GM21390 (cell line): ENCODE data around the gene CHMP4B.

ENCODE experiments used
- ATAC-seq: cut with Tn5 transposase; IDR thresholded peaks from one replicate; pipeline ENCODE4 v1.9.1; 2021; ENCODE audit not compliant: unreplicated experiment

Gene CHMP4B

DNA sequence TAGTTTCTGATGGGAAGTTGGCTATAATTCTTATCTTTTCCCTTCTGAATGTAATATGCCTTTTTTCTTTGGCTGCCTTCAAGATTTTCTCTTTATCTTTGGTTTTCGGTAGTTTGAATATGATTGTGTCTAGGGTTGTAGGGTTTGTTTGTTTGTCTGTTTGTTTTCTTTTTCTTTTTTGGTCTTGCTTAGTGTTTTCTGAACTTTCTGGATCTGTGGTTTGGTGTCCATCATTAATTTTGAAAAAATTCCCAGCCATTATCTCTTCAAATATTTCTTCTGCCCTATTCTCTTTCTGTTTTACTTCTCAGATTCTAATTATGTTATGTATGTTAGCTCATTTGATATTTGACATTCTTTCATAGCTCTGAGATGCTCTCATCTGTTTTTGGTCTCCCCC, 79.4 kb downstream of the CHMP4B start:
- no peak for ATAC-seq

DNA sequence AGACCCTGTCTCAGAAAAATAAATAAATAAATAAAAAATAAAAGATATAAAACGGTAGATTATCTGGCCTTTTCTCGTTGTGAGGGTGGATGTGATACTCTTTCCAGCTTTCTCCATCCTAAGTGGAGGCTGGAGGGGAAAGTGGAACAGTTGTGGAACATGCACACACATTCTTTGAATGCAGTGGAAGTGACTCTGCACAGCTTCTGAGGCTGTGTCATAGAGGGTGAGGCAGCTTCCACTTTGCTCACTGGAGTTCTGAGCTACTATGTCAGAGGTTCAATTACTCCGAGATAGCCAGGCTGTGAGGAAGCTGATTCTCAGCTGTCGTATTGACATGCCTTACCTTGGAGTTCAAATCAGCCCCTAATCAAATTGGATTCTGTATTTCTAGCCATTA, 82.2 kb downstream of the CHMP4B start:
- ATAC-seq: no peak

DNA sequence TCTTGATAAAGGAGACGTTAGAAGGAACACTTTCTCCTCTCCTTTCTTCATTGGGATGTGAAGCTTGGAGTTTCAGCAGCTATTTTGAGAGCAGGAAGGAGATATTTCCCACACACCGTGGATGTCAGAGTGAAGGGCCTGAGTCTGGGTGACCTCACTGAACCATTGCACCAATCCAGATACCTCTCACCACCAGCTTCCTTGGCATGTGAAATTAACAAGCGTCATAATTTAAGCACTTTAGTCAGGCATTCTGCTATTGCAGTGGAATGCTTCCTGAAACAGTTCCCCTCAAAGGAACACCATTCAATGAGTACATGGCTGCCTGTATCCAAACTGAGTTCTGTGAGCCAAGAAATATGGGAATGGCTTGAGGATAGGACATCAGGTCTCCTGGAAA, 83.7 kb downstream of the CHMP4B start:
- ATAC-seq: no peak

- ATAC-seq: no peak
Observed at GRCh38 chr20:33896509-33896908, 85.4 kb downstream of the CHMP4B start.

- ATAC-seq: no peak
Observed at GRCh38 chr20:33897313-33897912, 86.3 kb downstream of the CHMP4B start.

DNA sequence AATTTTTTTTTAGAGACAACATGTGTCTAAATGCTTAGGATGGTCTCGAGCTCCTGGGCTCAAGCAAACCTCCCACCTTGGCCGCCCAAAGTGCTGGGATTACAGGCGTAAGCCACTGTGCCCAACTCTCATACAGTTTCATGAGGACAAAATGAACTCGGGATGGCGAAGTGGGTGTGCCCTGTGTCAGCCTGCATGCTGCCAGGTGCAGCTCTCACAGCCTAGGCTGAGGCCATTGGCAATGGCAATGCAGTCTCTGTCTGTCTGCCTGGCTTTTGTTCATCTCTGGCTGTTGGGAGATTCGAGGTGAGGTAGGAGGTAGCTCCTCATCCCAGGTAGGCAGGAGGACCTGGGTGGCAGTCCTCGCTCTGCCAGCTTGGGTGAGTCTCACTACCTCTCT, 88.0 kb downstream of the CHMP4B start:
- ATAC-seq: no peak

DNA sequence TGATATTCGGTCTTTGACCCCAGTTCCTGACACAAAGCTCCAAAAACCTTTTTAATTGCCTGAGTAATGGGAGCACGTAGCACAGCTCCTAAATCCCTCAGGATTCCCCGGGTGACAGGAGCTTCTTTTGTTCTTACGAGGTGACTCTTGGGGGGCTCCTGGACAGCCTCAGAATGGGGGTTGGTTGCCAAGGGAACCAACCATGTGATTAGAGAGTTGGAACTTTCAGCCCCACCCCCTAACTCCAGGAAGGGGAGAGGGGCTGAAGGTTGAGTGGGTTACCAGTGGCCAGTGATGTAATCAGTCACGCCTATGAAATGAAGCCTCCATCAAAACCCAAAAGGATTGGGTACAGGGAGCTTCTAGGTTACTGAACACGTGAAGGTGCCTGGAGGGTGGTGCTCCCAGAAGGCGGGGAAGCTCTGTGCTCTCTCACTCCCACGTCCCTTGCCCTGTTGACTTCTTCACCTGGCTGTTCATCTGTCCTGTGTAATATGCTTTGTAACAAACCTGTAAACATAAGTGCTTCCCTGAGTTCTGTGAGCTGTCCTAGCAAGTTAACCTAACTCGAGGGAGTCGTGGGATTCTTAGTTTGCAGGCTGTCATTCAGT, 89.5 kb downstream of the CHMP4B start:
- no peak for ATAC-seq

GRCh38 chr20:33901132-33901523, 90.0 kb downstream of the CHMP4B start:
- no peak for ATAC-seq

DNA sequence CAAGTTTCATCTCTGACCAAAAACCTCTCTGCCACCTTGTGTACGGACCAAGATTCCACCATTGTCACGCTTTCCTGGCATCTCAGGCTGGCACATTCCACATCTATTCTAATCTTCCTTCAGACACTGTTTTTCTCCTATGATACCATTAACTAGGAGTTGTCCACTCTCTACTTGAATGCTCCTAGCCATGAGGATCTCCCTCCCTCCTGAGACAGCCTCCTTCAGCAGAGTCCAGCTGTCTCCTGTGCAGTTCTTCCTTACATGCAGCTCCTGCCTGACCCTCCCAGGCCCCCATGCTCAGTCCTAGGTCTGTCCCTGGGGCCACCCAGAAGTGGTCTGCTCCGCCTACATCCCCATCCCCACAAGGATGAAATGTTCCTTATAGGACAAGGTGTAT, 90.9 kb downstream of the CHMP4B start:
- no peak for ATAC-seq
